Right lobe of liver (tissue), 6 donors: ENCODE data around the gene PYGM. TPM values are rescaled to one million over a fixed set of nuclear protein-coding genes. Genes with fewer than 3 reads are reported as not detected.

Experiments used
- ATAC-seq, 4 donors: fragments of 200-7000 bp; cut with Tn5 transposase; one replicate each; pipeline ENCODE4 v1.9.1; 2020; ENCODE audit warnings: mild to moderate bottlenecking in 4 of 4, moderate library complexity in 4 of 4
- DNase-seq, 3 donors: peaks; one replicate each; pipeline ENCODE4 v3.0.0-alpha.2; 2020
- H3K27ac ChIP-seq, 3 donors: fragments of 200-600 bp; one replicate each; pipeline ENCODE4 v1.8.0; 2022
- H3K27me3 ChIP-seq, 2 donors: fragments of 200-600 bp; one replicate each; pipeline ENCODE4 v1.8.0; 2022
- H3K36me3 ChIP-seq, 4 donors: fragments of 200-600 bp; sonication (generic) in 1 of 4; one replicate each; pipeline versions ENCODE4 v1.5.1 to v1.8.0; 2017 to 2022; ENCODE audit warnings: control low read depth in 1 of 4
- H3K4me1 ChIP-seq, 4 donors: fragments of 200-600 bp; sonication (generic) in 1 of 4; one replicate each; pipeline versions ENCODE4 v1.5.1 to v1.8.0; 2017 to 2022; ENCODE audit warnings: control low read depth in 1 of 4
- H3K4me3 ChIP-seq, 3 donors: fragments of 200-600 bp; one replicate each; pipeline ENCODE4 v1.8.0; 2022
- H3K9me3 ChIP-seq, 4 donors: fragments of 200-600 bp; sonication (generic) in 1 of 4; one replicate each; pipeline versions ENCODE4 v1.5.1 to v1.8.0; 2017 to 2022; ENCODE audit warnings: control low read depth in 1 of 4
- POLR2A ChIP-seq: fragments of 450-650 bp; IDR thresholded peaks from one replicate; pipeline ENCODE4 v1.6.1; 2017; ENCODE audit warnings: antibody characterized with exemption, mild to moderate bottlenecking
- WGBS: methylation state at CpG from one replicate; pipeline ENCODE4 v1.1.6; 2018; ENCODE audit warnings: low coverage, low lambda C conversion rate; ENCODE audit not compliant: insufficient coverage; ENCODE audit errors: missing lambda C conversion rate; 5-methylcytosine and 5-hydroxymethylcytosine counted together
- intact Hi-C, 2 donors: fragments of 100-400 bp; cut with DNase I; formaldehyde crosslinking; loops; one replicate each; pipeline versions ENCODE4 v1.11.2 to v1.14.1; 2022
- total RNA-seq, 6 experiments: library from RNA; depleted of rRNA in 2 of 6; stranded (reverse); fragments of >200 nt in 2 of 6; fragmentation: NEBNext Ultra II Directional in 3 of 6; extraction: Animal tissue kit (Norgen Biotek cat#: 25700) in 3 of 6; gene quantifications; one replicate each; pipeline versions ENCODE4 v1.1.0 to v1.2.4, GENCODE V29; 2016 to 2023
- TF ChIP-seq, protein P1 (sequence below), 4 donors: fragments of 200-600 bp in 3 of 4; fragments of 450-650 bp in 1 of 4; IDR thresholded peaks; one replicate each; pipeline versions ENCODE4 v1.5.1 to v1.8.0; 2016 to 2022; ENCODE audit warnings: antibody characterized with exemption in 4 of 4, mild to moderate bottlenecking in 2 of 4
- donor health status: DM: no; HTN: yes; CAD: no.
- donor health status: DM: no; HTN: no; CAD: no.
- donor health status: DM: no; HTN: no; CAD: no.
- donor health status: DM: no; HTN: yes; CAD: no.
- donor health status: DM: no; HTN: yes; CAD: no.

The PYGM gene
- total RNA-seq, 6 experiments from 2014 or later = 0.24 to 1.4 (median 0.47) TPM

DNA sequence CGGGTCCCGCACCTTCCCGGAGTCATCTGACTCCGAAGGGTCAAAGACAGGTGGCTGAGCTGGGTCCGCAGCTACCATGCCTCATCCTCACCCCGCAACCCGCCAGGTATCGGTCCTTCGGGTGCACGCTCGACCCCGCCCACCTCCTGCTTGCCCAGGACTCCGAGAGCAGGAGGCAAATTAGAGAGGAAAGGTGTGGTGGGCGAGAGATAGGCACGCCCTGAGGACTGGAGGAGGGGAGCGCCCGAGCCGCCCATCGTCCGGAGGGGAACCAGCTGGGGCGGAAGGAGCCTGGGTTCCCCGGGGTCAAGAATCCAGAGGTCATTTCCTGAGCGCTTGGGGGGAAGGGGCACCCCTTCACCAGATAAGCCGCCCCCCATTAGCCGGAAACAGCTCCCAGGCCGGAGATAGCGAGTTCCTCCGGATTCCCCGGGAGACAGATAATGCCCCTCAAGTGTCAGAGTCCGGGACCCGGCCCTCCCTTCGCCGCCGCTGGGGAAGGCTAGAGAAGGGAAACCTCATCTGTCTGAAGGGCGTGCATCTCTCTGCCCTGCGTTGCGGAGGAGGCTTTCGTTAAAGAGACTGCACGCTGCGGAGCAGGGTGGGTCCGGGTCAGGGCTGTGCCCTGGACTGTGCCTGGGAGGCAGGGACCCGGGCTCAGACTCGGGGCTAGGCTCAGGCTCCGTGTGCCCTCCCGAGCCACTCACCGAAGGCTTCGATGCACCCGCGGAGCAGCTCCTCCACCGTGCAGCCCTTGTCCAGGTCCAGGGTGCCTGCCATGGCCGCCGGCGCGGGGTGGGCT, 17.5 kb downstream of the PYGM start:
- Histone ChIP-seq H3K36me3 (no peaks in the 10 kb centered on the region), H3K4me1 (peaks cover 0 to 23% (median 5%) of the 10 kb centered on the region in 4 donors), H3K9me3 (no peaks in the 10 kb centered on the region), H3K4me3 (peak overlapping the region; percentile 46 to 59 (median 53)), H3K27ac (peak overlapping the region; percentile 60 to 76 (median 66)), H3K27me3 (peaks cover 0 to 5% of the 10 kb centered on the region in 2 donors)
- ATAC-seq (peak; percentile 6 to 22 (median 14)), DNase-seq (peak in 2 of 3 donors; percentile 56 to 65)
- WGBS = 6% methylated on average over 21 of the region's 54 CpGs
- TF ChIP-seq, protein P1, sequence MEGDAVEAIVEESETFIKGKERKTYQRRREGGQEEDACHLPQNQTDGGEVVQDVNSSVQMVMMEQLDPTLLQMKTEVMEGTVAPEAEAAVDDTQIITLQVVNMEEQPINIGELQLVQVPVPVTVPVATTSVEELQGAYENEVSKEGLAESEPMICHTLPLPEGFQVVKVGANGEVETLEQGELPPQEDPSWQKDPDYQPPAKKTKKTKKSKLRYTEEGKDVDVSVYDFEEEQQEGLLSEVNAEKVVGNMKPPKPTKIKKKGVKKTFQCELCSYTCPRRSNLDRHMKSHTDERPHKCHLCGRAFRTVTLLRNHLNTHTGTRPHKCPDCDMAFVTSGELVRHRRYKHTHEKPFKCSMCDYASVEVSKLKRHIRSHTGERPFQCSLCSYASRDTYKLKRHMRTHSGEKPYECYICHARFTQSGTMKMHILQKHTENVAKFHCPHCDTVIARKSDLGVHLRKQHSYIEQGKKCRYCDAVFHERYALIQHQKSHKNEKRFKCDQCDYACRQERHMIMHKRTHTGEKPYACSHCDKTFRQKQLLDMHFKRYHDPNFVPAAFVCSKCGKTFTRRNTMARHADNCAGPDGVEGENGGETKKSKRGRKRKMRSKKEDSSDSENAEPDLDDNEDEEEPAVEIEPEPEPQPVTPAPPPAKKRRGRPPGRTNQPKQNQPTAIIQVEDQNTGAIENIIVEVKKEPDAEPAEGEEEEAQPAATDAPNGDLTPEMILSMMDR (IDR thresholded peaks at IDR 0.05) = no peak
- no peak for TF ChIP-seq POLR2A
- intact Hi-C loops = no loop called here

DNA sequence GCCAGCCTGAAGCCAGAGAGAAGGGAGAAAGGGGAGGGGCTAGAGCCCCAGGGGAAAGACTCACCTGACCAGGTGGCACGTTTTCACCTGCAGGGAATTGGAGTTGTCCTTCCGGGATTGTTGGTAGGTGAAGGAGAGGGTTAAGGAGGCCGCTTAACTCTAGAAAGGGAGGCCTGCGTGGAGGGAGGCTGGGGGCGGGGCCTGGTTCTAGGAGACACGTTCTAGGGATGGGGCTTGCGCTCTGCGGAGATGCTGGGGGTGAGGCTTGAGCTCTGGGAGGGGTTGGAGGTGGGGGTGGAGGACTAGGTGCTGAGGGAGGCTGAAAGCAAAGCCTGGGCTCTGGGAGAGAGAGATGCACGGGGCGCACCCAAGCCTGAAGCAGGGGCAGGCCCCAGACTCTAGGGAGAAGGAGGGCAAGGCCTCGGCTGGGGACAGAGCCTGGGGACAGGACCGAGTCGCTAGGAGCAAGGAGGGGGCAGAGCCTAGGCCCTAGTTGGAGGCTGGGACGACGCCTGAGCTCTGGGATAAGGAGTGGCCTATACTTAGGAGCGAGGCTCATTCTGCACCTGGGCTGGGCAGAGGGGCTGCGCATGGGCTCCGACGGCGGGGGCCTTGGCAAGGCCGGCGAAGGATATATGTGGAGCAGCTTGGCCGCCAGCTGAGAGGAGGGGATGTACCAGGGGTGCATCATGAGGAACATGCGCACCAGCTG, 18.2 kb downstream of the PYGM start:
- H3K27ac ChIP-seq = no peak overlapping the region
- WGBS = 60% methylated on average over 11 of the region's 24 CpGs

DNA sequence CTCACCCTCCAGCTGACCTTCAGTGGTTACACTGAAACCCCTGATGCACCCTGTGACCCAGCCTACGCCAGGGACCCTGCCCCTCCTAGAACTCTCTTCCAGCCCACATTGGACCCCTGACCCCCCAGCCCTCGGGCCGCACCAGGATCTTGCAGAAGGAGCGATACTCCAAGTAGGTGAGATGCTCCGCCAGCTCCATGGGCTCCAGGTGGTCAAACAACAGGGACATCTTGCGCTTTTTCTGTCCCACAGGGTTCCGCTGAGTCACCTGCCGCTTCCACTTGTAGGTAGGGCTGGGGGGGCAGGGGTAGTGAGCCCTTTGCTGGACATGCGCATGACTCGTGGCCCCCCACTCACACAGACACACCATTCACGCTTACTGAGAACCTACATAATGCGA, 19.9 kb downstream of the PYGM start:
- DNase-seq = no peak
- Histone ChIP-seq H3K36me3 (no peaks in the 10 kb centered on the region), H3K4me1 (peaks cover 0 to 34% (median 5%) of the 10 kb centered on the region in 4 donors), H3K27me3 (no peaks in the 10 kb centered on the region), H3K27ac (no peak overlapping the region), H3K4me3 (no peak overlapping the region), H3K9me3 (no peaks in the 10 kb centered on the region)
- intact Hi-C loops = no loop called here
- 82% methylated on average over 6 of the region's 12 CpGs for WGBS
- no peak for TF ChIP-seq POLR2A
- ATAC-seq = no peak

More for the DNA sequence above, 18.2 kb downstream of the PYGM start:
- intact Hi-C loops = no loop called here
- Histone ChIP-seq H3K4me1 (peaks cover 0 to 24% (median 5%) of the 10 kb centered on the region in 4 donors), H3K27me3 (peaks cover 0 to 5% of the 10 kb centered on the region in 2 donors), H3K4me3 (peak overlapping the region; percentile 46 to 59 (median 53)), H3K9me3 (no peaks in the 10 kb centered on the region), H3K36me3 (no peaks in the 10 kb centered on the region)
- DNase-seq = peak in 1 of 3 donors; percentile 45
- no peak for ATAC-seq
- no peak for TF ChIP-seq POLR2A
- TF ChIP-seq, protein P1 (IDR thresholded peaks at IDR 0.05) = no peak

DNA sequence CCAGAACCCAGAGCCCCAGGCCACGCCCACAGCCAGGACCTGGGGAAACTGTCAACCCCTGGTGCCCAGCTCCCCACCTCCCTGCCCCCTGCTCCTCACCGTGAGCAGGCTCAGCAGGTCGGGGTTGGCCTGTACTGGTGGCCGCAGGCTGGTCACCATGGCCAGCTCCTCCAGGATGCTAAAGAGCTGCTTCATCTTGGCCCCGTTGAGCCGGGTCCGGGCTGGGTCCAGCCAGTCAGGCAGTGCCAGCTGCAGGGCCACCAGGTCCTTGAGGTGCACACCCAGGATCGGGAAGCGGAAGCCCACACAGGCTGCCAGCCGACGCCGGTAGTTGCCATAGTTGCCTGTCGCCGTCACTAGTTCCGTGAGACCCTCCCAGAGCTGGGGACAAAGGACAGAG, 23.1 kb downstream of the PYGM start:
- Histone ChIP-seq H3K27ac (no peak overlapping the region), H3K36me3 (no peaks in the 10 kb centered on the region), H3K27me3 (no peaks in the 10 kb centered on the region), H3K4me3 (no peak overlapping the region), H3K9me3 (no peaks in the 10 kb centered on the region), H3K4me1 (peaks cover 0 to 14% (median 0%) of the 10 kb centered on the region in 4 donors)
- intact Hi-C loops = no loop called here
- TF ChIP-seq, protein P1 (IDR thresholded peaks at IDR 0.05) = no peak
- TF ChIP-seq POLR2A = no peak
- no CpG with 5 or more reads among the region's 15 CpGs for WGBS
- DNase-seq (no peak), ATAC-seq (no peak)
